ENCODE results near the gene IGFBP2.

Gene IGFBP2

DNA sequence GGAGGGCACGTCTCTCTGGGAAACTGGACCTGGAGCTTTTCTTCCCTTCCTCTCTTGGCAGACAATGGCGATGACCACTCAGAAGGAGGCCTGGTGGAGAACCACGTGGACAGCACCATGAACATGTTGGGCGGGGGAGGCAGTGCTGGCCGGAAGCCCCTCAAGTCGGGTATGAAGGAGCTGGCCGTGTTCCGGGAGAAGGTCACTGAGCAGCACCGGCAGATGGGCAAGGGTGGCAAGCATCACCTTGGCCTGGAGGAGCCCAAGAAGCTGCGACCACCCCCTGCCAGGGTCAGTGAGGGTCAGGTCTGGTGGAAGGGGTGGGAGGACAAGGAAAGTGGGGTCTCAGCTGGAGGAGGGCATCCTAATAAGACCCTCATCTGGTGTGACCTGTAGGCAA lies 27.3 kb downstream of the IGFBP2 start:
- in situ Hi-C loops (cut with HindIII; ENCODE audit: low sequenced_read_pairs) = loop anchor here (25.0 kb wide), 1 partner anchor 148 kb away; no protein-coding TSS in a partner anchor

DNA sequence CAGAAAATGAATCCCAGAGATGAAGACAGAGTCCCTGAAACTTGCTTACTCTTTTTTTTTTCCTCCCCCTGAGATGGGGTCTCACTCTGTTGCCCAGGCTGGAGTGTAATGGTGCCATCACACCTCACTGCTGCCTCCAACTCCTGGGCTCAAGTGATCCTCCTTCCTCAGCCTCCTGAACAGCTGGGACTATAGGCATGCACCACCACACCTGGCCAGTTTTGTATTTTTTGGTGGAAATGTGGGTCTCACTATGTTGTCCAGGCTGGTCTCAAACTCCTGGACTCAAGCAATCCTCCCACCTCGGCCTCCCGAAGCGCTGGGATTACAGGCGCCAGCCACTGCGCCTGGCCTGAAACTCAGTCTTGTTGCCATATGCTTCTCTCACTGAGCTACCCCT lies 27.8 kb downstream of the IGFBP2 start:
- in situ Hi-C loops (cut with HindIII; ENCODE audit: low sequenced_read_pairs) = loop anchor here (25.0 kb wide), 1 partner anchor 149 kb away; no protein-coding TSS in a partner anchor

- in situ Hi-C loops (cut with HindIII; ENCODE audit: low sequenced_read_pairs) = loop anchor here (25.0 kb wide), 1 partner anchor 150 kb away; no protein-coding TSS in a partner anchor
These were observed 28.6 kb downstream of the IGFBP2 start for GRCh38 chr2:216661639-216662375.

GRCh38 chr2:216663106-216663505 lies 29.9 kb downstream of the IGFBP2 start:
- in situ Hi-C loops (cut with HindIII; ENCODE audit: low sequenced_read_pairs) = loop anchor here (25.0 kb wide), 1 partner anchor 151 kb away; no protein-coding TSS in a partner anchor

- in situ Hi-C loops (cut with HindIII; ENCODE audit: low sequenced_read_pairs) = loop anchor here (25.0 kb wide), 1 partner anchor 152 kb away; no protein-coding TSS in a partner anchor
These were observed 30.6 kb downstream of the IGFBP2 start for GRCh38 chr2:216663846-216664245.

DNA sequence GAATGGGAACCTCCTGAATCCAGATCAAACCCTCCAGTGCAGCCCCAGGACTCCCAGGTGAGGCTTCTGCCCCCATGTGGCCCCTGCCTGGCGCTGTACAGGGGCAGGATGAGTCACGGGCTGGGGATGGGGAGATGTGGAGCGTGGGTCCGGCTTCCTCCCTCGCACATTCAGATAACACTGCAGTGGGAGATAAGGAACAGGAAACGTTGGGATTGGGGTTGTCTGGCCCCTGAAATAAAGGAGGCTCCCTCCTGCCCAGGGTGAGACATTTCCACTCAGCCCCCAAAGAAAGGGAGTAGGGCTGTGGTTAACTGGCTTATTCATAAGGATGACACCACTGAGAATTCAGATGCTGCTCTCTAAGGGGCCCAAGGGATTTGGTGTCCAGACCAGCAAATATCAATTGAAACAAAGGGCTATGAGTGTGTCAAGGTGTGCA lies 31.4 kb downstream of the IGFBP2 start:
- in situ Hi-C loops (cut with HindIII; ENCODE audit: low sequenced_read_pairs) = loop anchor here (25.0 kb wide), 1 partner anchor 152 kb away; no protein-coding TSS in a partner anchor

DNA sequence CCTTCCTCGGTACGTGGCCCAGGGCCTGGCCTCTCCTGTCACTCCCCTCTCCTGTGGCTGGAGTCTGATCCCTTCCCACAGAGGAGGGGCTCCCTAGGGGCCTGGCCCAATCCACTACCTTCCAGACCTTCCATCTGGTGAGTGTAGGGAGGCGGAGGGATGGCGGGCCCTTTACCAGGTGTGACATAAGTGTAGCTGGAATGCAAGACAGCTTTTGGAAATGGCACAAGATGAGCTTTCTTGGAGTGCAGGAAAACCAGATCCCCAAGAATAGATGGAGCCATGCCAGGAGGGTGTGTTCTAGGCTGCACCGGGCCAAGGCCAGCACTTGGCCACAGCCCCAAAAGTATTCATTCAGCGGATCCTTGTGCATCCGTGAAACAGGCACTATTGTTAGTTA lies 32.0 kb downstream of the IGFBP2 start:
- in situ Hi-C loops (cut with HindIII; ENCODE audit: low sequenced_read_pairs) = loop anchor here (25.0 kb wide), 1 partner anchor 153 kb away; no protein-coding TSS in a partner anchor

DNA sequence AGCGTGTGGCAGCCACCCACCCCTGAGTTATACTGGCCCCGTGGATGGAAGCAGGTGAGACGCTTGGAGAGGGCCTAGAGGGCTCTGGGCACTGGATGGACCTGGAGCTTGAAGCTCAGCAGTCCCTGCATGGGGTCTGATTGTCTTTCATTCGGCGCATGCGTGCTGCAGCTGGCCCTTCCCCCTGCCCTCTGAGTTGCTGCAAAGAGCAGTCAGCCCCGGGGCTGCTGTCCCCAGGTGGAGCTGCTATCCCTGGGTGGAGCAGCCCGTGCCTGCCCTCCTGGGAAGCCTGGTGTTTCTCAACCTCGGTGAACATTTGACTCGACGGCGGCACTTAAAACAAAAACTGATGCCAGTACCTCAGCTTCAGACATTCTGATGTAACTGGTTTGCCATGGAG lies 32.5 kb downstream of the IGFBP2 start:
- in situ Hi-C loops (cut with HindIII; ENCODE audit: low sequenced_read_pairs) = loop anchor here (25.0 kb wide), 1 partner anchor 153 kb away; no protein-coding TSS in a partner anchor

DNA sequence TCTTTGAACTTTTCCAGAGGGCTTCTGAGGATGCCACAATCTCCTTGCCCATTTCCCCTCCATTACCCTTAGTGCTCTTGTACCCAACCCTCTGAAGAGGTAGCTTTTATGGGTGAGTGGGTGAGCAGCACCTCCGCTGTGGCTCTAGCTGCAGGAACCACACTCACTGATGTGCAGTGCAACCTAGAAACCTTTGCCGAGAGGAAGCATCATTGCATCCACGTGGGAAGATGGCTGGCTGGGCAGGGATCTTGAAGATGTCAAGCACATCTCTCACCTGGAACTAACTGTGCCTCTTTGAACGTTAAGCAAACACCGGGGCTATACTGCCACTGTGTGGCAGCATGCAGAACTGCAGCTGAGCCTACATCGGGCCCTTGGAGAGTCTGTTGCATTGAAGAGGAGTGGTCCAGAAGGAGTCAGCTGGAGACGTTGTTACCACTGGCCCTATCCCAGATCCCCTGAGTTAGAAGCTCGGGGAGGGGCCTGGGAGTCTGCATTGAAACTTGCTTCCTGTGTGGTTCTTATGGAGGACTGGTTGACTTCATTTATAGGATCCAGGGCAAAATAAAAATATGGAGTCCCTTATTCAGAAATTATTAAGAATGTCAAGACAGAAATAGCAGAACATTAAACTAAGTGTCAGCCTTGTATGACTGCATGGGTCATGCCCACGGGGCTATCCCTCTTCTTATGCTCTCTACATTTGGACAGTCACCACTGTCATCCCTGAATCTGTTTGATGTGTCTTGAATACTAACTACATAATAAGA lies 33.4 kb downstream of the IGFBP2 start:
- in situ Hi-C loops (cut with HindIII; ENCODE audit: low sequenced_read_pairs) = loop anchor here (25.0 kb wide), 1 partner anchor 154 kb away; no protein-coding TSS in a partner anchor

DNA sequence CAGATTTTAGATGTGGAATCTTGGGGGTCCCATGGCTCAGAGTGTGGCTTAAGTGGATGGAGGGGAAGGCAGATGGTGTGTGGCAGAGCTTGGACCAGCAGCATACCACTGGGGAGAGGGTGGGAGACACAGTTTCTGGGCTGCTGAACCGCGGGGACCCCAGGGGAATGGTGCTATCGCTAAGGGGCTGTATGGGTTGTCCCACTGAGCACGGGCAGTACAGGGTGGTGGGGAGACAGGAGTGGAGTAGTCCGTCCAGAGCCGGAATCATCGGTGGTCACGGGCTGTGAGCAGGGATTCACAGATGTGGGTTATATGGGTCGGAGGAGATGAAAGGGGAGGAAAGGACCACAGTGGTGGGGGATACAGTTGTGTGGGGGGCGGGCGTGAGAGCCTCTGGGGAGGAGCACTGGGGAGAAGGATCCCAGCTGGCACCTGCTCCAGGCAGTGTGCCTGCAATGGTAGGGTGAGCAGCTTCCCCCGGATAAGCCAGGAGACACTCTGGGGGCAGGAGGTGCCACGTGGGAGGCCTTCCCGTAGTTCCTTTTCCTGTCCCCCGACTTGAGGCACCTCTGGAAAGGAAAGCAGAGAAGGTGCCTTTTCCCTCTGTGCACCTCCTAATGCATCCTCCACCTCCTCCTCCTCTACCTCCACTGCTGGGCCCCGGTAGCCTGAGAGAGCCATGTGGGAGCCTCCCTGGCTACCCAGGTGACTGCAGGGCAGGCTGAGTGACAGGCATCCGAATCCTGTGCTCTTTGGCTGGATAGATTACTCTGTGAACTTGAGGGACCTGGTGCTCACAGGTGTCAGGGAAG lies 37.3 kb downstream of the IGFBP2 start:
- in situ Hi-C loops (cut with HindIII; ENCODE audit: low sequenced_read_pairs) = loop anchor here (25.0 kb wide), 1 partner anchor 158 kb away; no protein-coding TSS in a partner anchor

- in situ Hi-C loops (cut with HindIII; ENCODE audit: low sequenced_read_pairs) = loop anchor here (25.0 kb wide), 1 partner anchor 159 kb away; no protein-coding TSS in a partner anchor
These were observed 37.8 kb downstream of the IGFBP2 start for GRCh38 chr2:216671081-216671411.

- in situ Hi-C loops (cut with HindIII; ENCODE audit: low sequenced_read_pairs) = loop anchor here (25.0 kb wide), 1 partner anchor 160 kb away; no protein-coding TSS in a partner anchor
These were observed 38.6 kb downstream of the IGFBP2 start for GRCh38 chr2:216671791-216672343.

GRCh38 chr2:216672466-216672865 lies 39.2 kb downstream of the IGFBP2 start:
- in situ Hi-C loops (cut with HindIII; ENCODE audit: low sequenced_read_pairs) = loop anchor here (25.0 kb wide), 1 partner anchor 160 kb away; no protein-coding TSS in a partner anchor

- in situ Hi-C loops (cut with HindIII; ENCODE audit: low sequenced_read_pairs) = loop anchor here (25.0 kb wide), 1 partner anchor 161 kb away; no protein-coding TSS in a partner anchor
These were observed 39.8 kb downstream of the IGFBP2 start for GRCh38 chr2:216673021-216673420.

GRCh38 chr2:216673609-216674008 lies 40.4 kb downstream of the IGFBP2 start:
- in situ Hi-C loops (cut with HindIII; ENCODE audit: low sequenced_read_pairs) = loop anchor here (25.0 kb wide), 1 partner anchor 161 kb away; no protein-coding TSS in a partner anchor

DNA sequence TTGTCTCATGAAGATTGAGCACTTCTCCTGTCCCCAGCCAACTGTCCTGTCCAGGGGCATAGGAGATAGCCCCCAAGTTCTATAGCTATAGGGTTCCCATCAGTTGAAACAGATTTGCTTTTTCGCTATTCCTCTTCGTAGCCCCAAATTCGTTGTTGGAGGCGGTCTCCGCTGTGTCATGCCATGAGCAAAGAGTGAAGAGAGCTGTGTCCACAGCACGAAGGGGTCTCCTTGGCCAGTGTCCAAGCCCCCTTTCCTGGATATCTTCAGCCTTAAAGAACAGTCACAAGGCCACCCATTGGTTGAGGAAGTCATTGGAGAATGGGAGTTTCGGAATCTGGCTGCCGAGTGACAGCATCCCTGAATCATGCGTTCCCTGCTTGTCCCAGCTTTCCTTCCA lies 41.2 kb downstream of the IGFBP2 start:
- in situ Hi-C loops (cut with HindIII; ENCODE audit: low sequenced_read_pairs) = loop anchor here (25.0 kb wide), 1 partner anchor 162 kb away; no protein-coding TSS in a partner anchor

DNA sequence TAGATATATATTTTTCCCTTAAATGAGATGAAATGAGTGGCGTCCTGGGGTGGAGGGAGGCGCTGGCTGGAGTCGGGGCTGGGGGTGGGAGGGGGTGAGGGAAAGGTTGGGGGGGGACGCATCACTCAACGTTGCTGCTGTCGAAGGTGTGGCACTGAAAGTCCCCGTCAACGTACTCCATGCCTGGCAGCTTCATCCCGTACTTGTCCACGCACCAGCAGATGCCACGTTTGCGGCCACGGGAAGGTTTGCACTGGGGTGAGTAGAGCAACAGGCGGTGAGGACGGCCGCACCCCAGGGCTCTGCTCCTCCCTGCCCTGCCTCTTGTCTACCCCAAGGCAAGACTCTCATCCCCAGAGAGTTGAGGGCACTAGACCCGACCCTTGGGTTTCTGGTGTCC lies 43.4 kb downstream of the IGFBP2 start:
- in situ Hi-C loops (cut with HindIII; ENCODE audit: low sequenced_read_pairs) = no loop called here

- in situ Hi-C loops (cut with HindIII; ENCODE audit: low sequenced_read_pairs) = no loop called here
These were observed 44.3 kb downstream of the IGFBP2 start for GRCh38 chr2:216677439-216678097.

DNA sequence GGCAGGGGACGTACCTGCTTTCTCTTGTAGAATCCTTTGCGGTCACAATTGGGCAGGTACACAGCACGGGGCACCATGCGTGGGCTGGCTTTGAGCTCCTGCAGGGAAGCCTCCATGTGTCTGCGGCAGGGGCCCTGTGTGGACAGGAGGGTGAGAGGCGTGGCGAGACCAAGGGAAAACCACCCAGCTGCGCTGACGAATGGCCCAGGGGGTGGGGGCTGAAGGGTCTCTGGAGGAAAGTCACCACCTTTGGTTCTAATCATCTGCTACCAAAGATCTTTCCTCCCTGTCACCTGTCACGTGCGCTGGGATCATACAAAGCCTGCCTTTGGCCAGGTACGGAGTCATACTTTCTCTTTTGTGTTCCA lies 44.9 kb downstream of the IGFBP2 start:
- in situ Hi-C loops (cut with HindIII; ENCODE audit: low sequenced_read_pairs) = no loop called here

Measured in DLD1 (cell line).